Hepatocyte (in vitro differentiated cells): ENCODE measurements around the gene ZNF574. TPM values are rescaled to one million over a fixed set of nuclear protein-coding genes. Genes with fewer than 3 reads are reported as not detected.

Experiments
- DNase-seq: peaks from one replicate; pipeline ENCODE4 v3.0.0-alpha.2; 2016; ENCODE audit warnings: low spot score
- H2AFZ ChIP-seq: fragments of 200-600 bp; sonication (generic); 2 replicates; pipeline ENCODE4 v1.6.0; 2016; ENCODE audit warnings: antibody characterized with exemption, mild to moderate bottlenecking
- H3K27ac ChIP-seq: fragments of 200-600 bp; sonication (generic); 2 replicates; pipeline ENCODE4 v1.5.1; 2016; ENCODE audit warnings: mild to moderate bottlenecking
- H3K27me3 ChIP-seq: fragments of 200-600 bp; sonication (generic); 2 replicates; pipeline ENCODE4 v1.6.1; 2016
- H3K36me3 ChIP-seq: fragments of 200-600 bp; sonication (generic); replicated peaks from 2 replicates; pipeline ENCODE4 v1.5.1; 2016; ENCODE audit warnings: low read depth; ENCODE audit not compliant: insufficient read depth
- H3K4me1 ChIP-seq: fragments of 200-600 bp; sonication (generic); 2 replicates; pipeline ENCODE4 v1.5.1; 2016; ENCODE audit warnings: mild to moderate bottlenecking, moderate library complexity; ENCODE audit not compliant: insufficient read depth
- H3K4me2 ChIP-seq: fragments of 200-600 bp; sonication (generic); 2 replicates; pipeline ENCODE4 v1.6.0; 2016
- H3K4me3 ChIP-seq: fragments of 200-600 bp; sonication (generic); 2 replicates; pipeline ENCODE4 v1.5.1; 2016; ENCODE audit warnings: mild to moderate bottlenecking
- H3K79me2 ChIP-seq: fragments of 200-600 bp; sonication (generic); 2 replicates; pipeline ENCODE4 v1.6.0; 2017; ENCODE audit warnings: mild to moderate bottlenecking
- H3K9me2 ChIP-seq: fragments of 200-600 bp; sonication (generic); replicated peaks from 2 replicates; pipeline ENCODE4 v1.6.0; 2017; ENCODE audit warnings: mild to moderate bottlenecking; ENCODE audit not compliant: insufficient read depth
- H3K9me3 ChIP-seq: fragments of 200-600 bp; sonication (generic); 2 replicates; pipeline ENCODE4 v1.5.1; 2016; ENCODE audit warnings: low read depth, mild to moderate bottlenecking
- H4K20me1 ChIP-seq: fragments of 200-600 bp; sonication (generic); 2 replicates; pipeline ENCODE4 v1.6.0; 2016; ENCODE audit warnings: mild to moderate bottlenecking; ENCODE audit not compliant: insufficient read depth, poor library complexity, severe bottlenecking
- EZH2 ChIP-seq: fragments of 200-600 bp; sonication (generic); IDR thresholded peaks from 2 replicates; pipeline ENCODE4 v1.6.1; 2016; ENCODE audit warnings: antibody characterized with exemption, mild to moderate bottlenecking, borderline replicate concordance
- EZH2phosphoT487 ChIP-seq: fragments of 200-600 bp; sonication (generic); IDR thresholded peaks from one replicate; pipeline ENCODE4 v1.6.1; 2018; ENCODE audit warnings: antibody characterized with exemption, mild to moderate bottlenecking, low read depth, moderate library complexity; ENCODE audit not compliant: unreplicated experiment, severe bottlenecking
- WGBS: methylation state at CpG from one replicate; pipeline ENCODE4 v1.1.6; 2016; ENCODE audit warnings: low lambda C conversion rate; ENCODE audit errors: missing lambda C conversion rate; 5-methylcytosine and 5-hydroxymethylcytosine counted together
- polyA plus RNA-seq: library from polyadenylated mRNA; unstranded; fragments of >200 nt; fragmentation: Nextera tagmentation; extraction: Ambion mirVana; gene quantifications from 2 replicates; pipeline ENCODE4 v1.2.1, GENCODE V29; 2016
- total RNA-seq: library from RNA; depleted of rRNA; stranded (reverse); fragments of >200 nt; gene quantifications from 2 replicates; pipeline ENCODE4 v1.2.3, GENCODE V29; 2014
- TF ChIP-seq, protein P1 (sequence below): fragments of 200-600 bp; sonication (generic); IDR thresholded peaks from 2 replicates; pipeline ENCODE4 v1.5.1; 2016; ENCODE audit warnings: antibody characterized with exemption, mild to moderate bottlenecking; ENCODE audit not compliant: poor library complexity

The ZNF574 gene
- total and polyA plus RNA-seq, 2 experiments from 2014 or later: 10.7 to 13.6 TPM

DNA sequence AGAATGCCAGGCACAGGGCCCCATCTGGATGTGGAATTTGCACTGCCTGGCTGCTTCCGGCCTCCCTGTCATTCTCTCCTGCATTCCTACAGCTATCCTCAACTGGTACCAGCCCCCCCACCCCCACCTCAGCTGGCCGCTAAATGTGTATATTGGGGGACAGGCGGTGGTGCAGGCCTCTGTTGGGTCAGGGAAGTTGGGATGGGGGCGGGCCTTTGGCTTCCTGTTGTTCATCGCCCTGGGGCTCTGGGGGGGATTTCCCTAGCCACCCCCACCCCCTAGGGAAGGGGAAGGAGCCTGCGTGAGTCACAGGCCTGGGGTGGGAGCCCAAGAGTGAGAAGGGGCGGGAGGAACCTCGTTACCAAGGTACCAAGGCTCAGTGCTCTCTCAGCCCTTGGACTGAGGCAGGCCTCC lies 45.7 kb downstream of the ZNF574 start:
- no peaks in the 10 kb centered on the region for H3K36me3 ChIP-seq
- no peaks in the 10 kb centered on the region for H3K27me3 ChIP-seq
- H3K27ac ChIP-seq: no peak overlapping the region
- H3K79me2 ChIP-seq: no peaks in the 10 kb centered on the region
- H3K9me3 ChIP-seq: no peaks in the 10 kb centered on the region
- H3K4me3 ChIP-seq: no peak overlapping the region
- no peaks in the 10 kb centered on the region for H3K4me1 ChIP-seq
- H3K4me2 ChIP-seq: no peak overlapping the region
- WGBS: 69% methylated on average over 5 of the region's 8 CpGs
- no peak overlapping the region for H2AFZ ChIP-seq
- TF ChIP-seq, protein P1, sequence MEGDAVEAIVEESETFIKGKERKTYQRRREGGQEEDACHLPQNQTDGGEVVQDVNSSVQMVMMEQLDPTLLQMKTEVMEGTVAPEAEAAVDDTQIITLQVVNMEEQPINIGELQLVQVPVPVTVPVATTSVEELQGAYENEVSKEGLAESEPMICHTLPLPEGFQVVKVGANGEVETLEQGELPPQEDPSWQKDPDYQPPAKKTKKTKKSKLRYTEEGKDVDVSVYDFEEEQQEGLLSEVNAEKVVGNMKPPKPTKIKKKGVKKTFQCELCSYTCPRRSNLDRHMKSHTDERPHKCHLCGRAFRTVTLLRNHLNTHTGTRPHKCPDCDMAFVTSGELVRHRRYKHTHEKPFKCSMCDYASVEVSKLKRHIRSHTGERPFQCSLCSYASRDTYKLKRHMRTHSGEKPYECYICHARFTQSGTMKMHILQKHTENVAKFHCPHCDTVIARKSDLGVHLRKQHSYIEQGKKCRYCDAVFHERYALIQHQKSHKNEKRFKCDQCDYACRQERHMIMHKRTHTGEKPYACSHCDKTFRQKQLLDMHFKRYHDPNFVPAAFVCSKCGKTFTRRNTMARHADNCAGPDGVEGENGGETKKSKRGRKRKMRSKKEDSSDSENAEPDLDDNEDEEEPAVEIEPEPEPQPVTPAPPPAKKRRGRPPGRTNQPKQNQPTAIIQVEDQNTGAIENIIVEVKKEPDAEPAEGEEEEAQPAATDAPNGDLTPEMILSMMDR: no peak
- no peak for TF ChIP-seq EZH2phosphoT487
- TF ChIP-seq EZH2: no peak
- H4K20me1 ChIP-seq: no peaks in the 10 kb centered on the region
- DNase-seq: no peak
- H3K9me2 ChIP-seq: no peaks in the 10 kb centered on the region

DNA sequence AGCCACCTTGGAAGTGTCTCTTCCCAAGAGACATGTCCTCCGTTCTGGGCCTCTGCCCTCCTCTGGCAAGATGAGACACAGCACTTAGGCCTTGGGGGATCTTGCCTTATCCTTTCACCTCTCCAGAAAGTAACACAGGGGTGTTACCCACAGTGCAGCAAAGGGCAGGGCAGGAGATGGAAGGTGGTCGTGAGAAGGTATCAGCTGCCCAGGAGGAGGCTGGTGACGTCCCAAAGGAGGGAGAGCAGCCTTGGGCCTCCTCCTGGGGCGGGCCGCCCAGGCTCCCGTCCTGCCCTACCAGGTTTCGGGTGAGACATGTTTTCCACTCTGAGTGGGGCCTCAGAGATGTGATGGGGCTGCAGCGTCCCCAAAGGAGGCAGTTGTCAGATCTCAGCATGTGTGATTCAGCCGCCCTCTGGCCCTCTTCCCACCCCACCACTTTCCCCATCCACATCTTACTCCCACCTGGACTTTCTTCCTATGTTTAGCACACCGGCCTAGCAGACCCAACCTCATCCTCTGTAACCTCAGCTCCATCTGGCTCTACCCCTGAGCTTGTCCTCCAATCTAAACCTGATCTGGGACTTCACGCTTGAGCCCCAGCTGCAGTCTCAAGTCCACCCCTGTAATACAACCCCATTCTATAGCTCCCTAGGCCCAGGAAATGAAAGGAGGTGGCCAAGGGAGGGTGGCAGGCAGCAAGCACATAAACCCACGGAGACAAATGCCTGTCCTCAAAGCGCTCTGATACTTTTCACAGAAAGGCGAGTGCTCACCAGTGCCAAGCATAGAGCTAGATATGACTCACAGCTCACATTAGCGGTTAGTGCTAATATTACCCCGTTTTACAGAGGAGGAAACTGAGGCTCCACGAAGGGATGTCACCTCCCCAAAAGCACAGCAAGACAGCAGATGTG lies 47.0 kb downstream of the ZNF574 start:
- Histone ChIP-seq H3K79me2 (no peaks in the 10 kb centered on the region), H3K4me2 (no peak overlapping the region), H3K27me3 (no peaks in the 10 kb centered on the region), H3K9me2 (no peaks in the 10 kb centered on the region), H3K9me3 (no peaks in the 10 kb centered on the region), H3K36me3 (no peaks in the 10 kb centered on the region), H3K4me1 (no peaks in the 10 kb centered on the region), H3K27ac (no peak overlapping the region), H4K20me1 (no peaks in the 10 kb centered on the region), H3K4me3 (no peak overlapping the region), H2AFZ (no peak overlapping the region)
- 88% methylated on average over 17 of the region's 17 CpGs for WGBS
- TF ChIP-seq EZH2phosphoT487 (no peak), EZH2 (no peak)
- TF ChIP-seq, protein P1: no peak
- DNase-seq: no peak

DNA sequence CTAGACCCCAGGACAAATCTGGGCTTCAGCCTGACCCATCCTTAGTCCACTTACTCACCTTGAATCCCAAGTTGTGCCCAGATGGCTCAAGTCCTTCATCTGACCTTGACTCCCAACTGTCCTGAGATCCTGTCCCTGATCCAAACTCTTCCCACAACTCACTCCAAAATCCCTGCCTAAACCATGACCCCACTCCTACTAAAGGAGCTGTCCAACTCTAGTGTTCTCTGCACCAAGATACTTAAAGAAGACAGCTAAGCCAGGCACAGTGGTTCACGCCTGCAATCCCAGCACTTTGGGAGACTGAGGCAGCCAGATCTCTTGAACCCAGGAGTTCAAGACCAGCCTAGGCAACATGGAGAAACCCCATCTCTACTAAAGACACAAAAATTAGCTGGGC lies 47.8 kb downstream of the ZNF574 start:
- no peaks in the 10 kb centered on the region for H3K36me3 ChIP-seq
- no peaks in the 10 kb centered on the region for H3K27me3 ChIP-seq
- H3K27ac ChIP-seq: no peak overlapping the region
- H3K4me1 ChIP-seq: no peaks in the 10 kb centered on the region
- H4K20me1 ChIP-seq: no peaks in the 10 kb centered on the region
- WGBS: 91% methylated on average over 1 of the region's 1 CpG
- no peaks in the 10 kb centered on the region for H3K79me2 ChIP-seq
- no peak for DNase-seq
- no peak overlapping the region for H3K4me2 ChIP-seq
- TF ChIP-seq EZH2phosphoT487: no peak
- TF ChIP-seq EZH2: no peak
- TF ChIP-seq, protein P1: no peak
- no peaks in the 10 kb centered on the region for H3K9me3 ChIP-seq
- no peaks in the 10 kb centered on the region for H3K9me2 ChIP-seq
- H3K4me3 ChIP-seq: no peak overlapping the region
- H2AFZ ChIP-seq: no peak overlapping the region
